ENCODE measurements around the gene ZC3HAV1. TPM values are rescaled to one million over a fixed set of nuclear protein-coding genes. Genes with fewer than 3 reads are reported as not detected.

Gene ZC3HAV1
- total RNA-seq, 2 donors from 2014 or later: 67.6 to 76.0 TPM

DNA sequence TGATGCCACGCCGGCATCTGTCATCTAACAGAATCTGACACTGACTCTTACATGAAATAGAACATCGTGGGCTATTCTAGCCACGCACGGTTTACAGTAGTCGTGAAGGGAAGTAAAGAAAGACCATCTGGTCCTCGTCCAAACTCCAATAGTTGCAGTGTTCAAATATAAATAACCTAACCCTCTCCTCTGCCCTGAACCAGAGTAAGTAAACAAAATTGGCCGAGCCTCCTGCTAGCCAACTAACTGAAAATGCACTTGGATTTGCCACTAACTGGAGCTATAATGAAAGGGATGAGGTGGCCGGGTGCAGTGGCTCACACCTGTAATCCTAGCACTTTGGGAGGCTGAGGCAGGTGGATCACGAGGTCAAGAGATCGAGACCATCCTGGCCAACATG lies 44.2 kb downstream of the ZC3HAV1 start:
- Histone ChIP-seq H3K4me3 (ENCODE audit: low read length) (no peak overlapping the region), H3K4me1 (ENCODE audit: control insufficient read depth, insufficient read depth, low read length) (no peaks in the 10 kb centered on the region), H3K27me3 (ENCODE audit: control insufficient read depth, insufficient read depth, low read length, poor library complexity, severe bottlenecking) (no peaks in the 10 kb centered on the region), H3K9me3 (ENCODE audit: control insufficient read depth, low read length) (no peaks in the 10 kb centered on the region), H3K27ac (ENCODE audit: low read depth, low read length) (no peak overlapping the region), H3K9ac (ENCODE audit: extremely low read depth, low read length, poor library complexity, severe bottlenecking) (no peak overlapping the region), H3K36me3 (ENCODE audit: control insufficient read depth, insufficient read depth, low read length) (peaks cover 90% of the 10 kb centered on the region)
- Mint-ChIP-seq H3K27ac (no peak overlapping the region), H3K9me3 (no peaks in the 10 kb centered on the region), H3K4me3 (no peak overlapping the region), H3K36me3 (ENCODE audit: low read depth) (peaks cover 82% of the 10 kb centered on the region), H3K27me3 (ENCODE audit: insufficient read depth) (no peaks in the 10 kb centered on the region), H3K4me1 (no peaks in the 10 kb centered on the region)
- TF ChIP-seq, protein P1, sequence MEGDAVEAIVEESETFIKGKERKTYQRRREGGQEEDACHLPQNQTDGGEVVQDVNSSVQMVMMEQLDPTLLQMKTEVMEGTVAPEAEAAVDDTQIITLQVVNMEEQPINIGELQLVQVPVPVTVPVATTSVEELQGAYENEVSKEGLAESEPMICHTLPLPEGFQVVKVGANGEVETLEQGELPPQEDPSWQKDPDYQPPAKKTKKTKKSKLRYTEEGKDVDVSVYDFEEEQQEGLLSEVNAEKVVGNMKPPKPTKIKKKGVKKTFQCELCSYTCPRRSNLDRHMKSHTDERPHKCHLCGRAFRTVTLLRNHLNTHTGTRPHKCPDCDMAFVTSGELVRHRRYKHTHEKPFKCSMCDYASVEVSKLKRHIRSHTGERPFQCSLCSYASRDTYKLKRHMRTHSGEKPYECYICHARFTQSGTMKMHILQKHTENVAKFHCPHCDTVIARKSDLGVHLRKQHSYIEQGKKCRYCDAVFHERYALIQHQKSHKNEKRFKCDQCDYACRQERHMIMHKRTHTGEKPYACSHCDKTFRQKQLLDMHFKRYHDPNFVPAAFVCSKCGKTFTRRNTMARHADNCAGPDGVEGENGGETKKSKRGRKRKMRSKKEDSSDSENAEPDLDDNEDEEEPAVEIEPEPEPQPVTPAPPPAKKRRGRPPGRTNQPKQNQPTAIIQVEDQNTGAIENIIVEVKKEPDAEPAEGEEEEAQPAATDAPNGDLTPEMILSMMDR (conservative IDR thresholded peaks at IDR 0.05): no peak
- WGBS, 2 experiments (ENCODE audit: insufficient coverage in 1 of 2, insufficient read length in 1 of 2): 94 to 96% methylated on average over 10 to 11 of the region's 11 CpGs
- DNase-seq: no peak

DNA sequence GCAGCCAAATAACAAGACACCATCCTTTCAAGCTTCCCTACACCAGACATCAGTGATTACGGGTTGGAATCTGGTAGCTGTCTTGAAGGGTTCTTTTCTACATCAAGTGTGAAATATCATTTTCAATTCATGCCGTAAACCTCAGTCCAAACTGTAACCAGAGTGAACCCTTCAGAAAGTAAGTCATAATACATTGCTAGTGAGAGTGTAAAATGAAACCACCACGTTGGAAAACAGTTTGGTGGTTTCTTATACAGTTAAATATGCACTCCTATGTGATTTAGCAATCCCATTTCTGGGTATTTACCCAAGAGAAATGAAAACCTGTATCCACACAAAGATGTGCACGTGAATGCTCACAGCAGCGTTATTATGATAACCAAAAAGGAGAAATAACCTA lies 48.1 kb downstream of the ZC3HAV1 start:
- H3K36me3 Mint-ChIP-seq (ENCODE audit: low read depth): peaks cover 76% of the 10 kb centered on the region
- 94 to 100% methylated on average over 2 to 5 of the region's 5 CpGs for WGBS, 2 experiments (ENCODE audit: insufficient coverage in 1 of 2, insufficient read length in 1 of 2)

DNA sequence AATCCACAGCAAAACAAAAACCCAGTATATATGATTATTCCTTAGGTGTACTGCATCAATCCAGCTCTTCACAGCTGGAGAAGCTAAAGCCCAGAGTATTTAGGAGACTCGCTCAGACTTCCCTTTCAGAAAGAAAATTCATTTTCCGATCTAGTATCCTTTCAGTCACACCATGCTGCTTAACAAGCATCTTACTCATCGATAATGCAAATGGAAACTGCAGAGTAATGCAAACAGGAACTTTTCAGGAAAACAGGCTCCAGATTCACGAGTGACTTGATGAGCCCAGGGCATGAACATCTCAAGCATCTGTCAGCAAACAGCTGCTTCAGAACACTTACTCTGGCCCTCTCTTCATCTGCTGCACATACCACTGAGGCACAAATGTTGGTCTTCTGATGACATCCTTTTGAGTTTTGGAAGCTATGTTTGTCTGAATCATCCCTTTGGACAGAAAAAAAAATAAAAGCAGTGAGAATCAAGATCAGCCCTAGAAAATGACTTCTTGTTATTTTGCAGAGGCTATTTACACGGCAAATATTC lies 48.8 kb downstream of the ZC3HAV1 start:
- Histone ChIP-seq H3K4me3 (ENCODE audit: low read length) (no peak overlapping the region), H3K9ac (ENCODE audit: extremely low read depth, low read length, poor library complexity, severe bottlenecking) (no peak overlapping the region), H3K4me1 (ENCODE audit: control insufficient read depth, insufficient read depth, low read length) (no peaks in the 10 kb centered on the region), H3K27ac (ENCODE audit: low read depth, low read length) (no peak overlapping the region), H3K36me3 (ENCODE audit: control insufficient read depth, insufficient read depth, low read length) (peaks cover 89% of the 10 kb centered on the region), H3K27me3 (ENCODE audit: control insufficient read depth, insufficient read depth, low read length, poor library complexity, severe bottlenecking) (no peaks in the 10 kb centered on the region), H3K9me3 (ENCODE audit: control insufficient read depth, low read length) (no peaks in the 10 kb centered on the region)
- Mint-ChIP-seq H3K36me3 (ENCODE audit: low read depth) (peaks cover 75% of the 10 kb centered on the region), H3K9me3 (no peaks in the 10 kb centered on the region), H3K4me3 (no peak overlapping the region), H3K27me3 (ENCODE audit: insufficient read depth) (no peaks in the 10 kb centered on the region), H3K4me1 (peaks cover 3% of the 10 kb centered on the region), H3K27ac (peak overlapping the region; percentile 24)
- TF ChIP-seq, protein P1 (conservative IDR thresholded peaks at IDR 0.05): no peak
- 94 to 97% methylated on average over 4 to 5 of the region's 5 CpGs for WGBS, 2 experiments (ENCODE audit: insufficient coverage in 1 of 2, insufficient read length in 1 of 2)
- DNase-seq: no peak

More for the DNA sequence above, 48.1 kb downstream of the ZC3HAV1 start:
- no peak for DNase-seq
- no peak overlapping the region for H3K4me3 ChIP-seq (ENCODE audit: low read length)
- Mint-ChIP-seq H3K27ac (no peak overlapping the region), H3K4me1 (peaks cover 3% of the 10 kb centered on the region), H3K9me3 (no peaks in the 10 kb centered on the region), H3K4me3 (no peak overlapping the region), H3K27me3 (ENCODE audit: insufficient read depth) (no peaks in the 10 kb centered on the region)
- no peak overlapping the region for H3K27ac ChIP-seq (ENCODE audit: low read depth, low read length)
- no peaks in the 10 kb centered on the region for H3K9me3 ChIP-seq (ENCODE audit: control insufficient read depth, low read length)
- no peaks in the 10 kb centered on the region for H3K4me1 ChIP-seq (ENCODE audit: control insufficient read depth, insufficient read depth, low read length)
- no peaks in the 10 kb centered on the region for H3K27me3 ChIP-seq (ENCODE audit: control insufficient read depth, insufficient read depth, low read length, poor library complexity, severe bottlenecking)
- H3K36me3 ChIP-seq (ENCODE audit: control insufficient read depth, insufficient read depth, low read length): peaks cover 90% of the 10 kb centered on the region
- H3K9ac ChIP-seq (ENCODE audit: extremely low read depth, low read length, poor library complexity, severe bottlenecking): no peak overlapping the region
- TF ChIP-seq, protein P1 (conservative IDR thresholded peaks at IDR 0.05): no peak
